ENCODE results near the gene KIRREL1.

KIRREL1 gene

GRCh38 chr1:158025576-158026230 is 32.3 kb downstream of the KIRREL1 start (continued):
- no peak for TF ChIP-seq TSHZ2 (CRISPR knock-in tag; IDR thresholded peaks at IDR 0.05)

DNA sequence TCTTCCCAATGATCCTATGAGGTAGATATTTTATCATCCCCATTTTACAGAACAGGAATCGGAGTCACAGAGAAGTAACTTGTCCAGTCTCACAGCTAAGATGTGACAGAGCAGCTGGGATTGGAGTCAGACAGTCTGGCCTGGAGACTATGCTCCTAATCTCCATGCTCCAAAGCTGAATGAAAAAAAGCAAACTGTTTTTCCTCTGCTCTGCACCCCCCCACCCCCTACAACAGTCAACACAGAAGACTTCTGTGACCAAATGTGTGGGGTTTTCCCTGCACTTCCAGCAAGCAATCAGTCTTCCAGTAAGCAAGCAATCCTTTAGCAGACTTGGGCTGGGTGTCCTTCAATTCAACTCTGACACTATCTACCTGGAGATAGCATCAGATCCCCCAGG is 33.2 kb downstream of the KIRREL1 start:
- ATAC-seq = no peak
- TF ChIP-seq GLIS3 (CRISPR knock-in tag; IDR thresholded peaks at IDR 0.05) (no peak), CSDC2 (CRISPR knock-in tag; IDR thresholded peaks at IDR 0.05) (no peak), ZNF70 (CRISPR knock-in tag; IDR thresholded peaks at IDR 0.05) (no peak), PPARA (CRISPR knock-in tag; IDR thresholded peaks at IDR 0.05; ENCODE audit: borderline replicate concordance) (no peak), TOX (CRISPR knock-in tag; IDR thresholded peaks at IDR 0.05; ENCODE audit: borderline replicate concordance) (no peak; the same call in 1 of the 2 replicates), RARB (CRISPR knock-in tag; IDR thresholded peaks at IDR 0.05) (no peak), ZFP3 (CRISPR knock-in tag; IDR thresholded peaks at IDR 0.05) (no peak), ARNTL (CRISPR knock-in tag; IDR thresholded peaks at IDR 0.05; ENCODE audit: borderline replicate concordance, low read depth) (no peak), SNAI2 (CRISPR knock-in tag; IDR thresholded peaks at IDR 0.05) (no peak)
- TF ChIP-seq, protein P1, sequence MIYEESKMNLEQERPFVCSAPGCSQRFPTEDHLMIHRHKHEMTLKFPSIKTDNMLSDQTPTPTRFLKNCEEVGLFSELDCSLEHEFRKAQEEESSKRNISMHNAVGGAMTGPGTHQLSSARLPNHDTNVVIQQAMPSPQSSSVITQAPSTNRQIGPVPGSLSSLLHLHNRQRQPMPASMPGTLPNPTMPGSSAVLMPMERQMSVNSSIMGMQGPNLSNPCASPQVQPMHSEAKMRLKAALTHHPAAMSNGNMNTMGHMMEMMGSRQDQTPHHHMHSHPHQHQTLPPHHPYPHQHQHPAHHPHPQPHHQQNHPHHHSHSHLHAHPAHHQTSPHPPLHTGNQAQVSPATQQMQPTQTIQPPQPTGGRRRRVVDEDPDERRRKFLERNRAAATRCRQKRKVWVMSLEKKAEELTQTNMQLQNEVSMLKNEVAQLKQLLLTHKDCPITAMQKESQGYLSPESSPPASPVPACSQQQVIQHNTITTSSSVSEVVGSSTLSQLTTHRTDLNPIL (CRISPR knock-in tag; IDR thresholded peaks at IDR 0.05; ENCODE audit: low read depth) = no peak

DNA sequence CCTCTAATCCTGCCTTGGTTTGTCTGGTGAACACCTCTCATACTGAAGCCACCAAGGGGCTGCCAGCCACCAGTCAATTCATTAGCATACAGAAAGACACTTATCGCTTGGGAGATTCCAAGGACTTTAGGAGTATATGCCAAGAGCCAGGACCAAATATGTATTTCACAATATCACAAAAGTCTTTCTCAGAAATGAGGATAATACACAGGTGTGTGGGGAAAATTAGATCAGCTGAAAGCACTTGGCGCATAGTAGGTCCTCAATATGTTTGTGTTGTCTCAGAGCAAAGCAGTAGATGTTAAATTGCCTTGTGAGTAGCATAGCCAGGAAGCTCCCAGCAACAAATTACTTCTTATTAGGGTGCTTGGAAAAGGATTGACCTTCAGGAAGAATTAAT is 34.1 kb downstream of the KIRREL1 start:
- no peak for ATAC-seq
- no peak for TF ChIP-seq GLIS3 (CRISPR knock-in tag; IDR thresholded peaks at IDR 0.05)
- TF ChIP-seq CSRNP3 (CRISPR knock-in tag; IDR thresholded peaks at IDR 0.05) = no peak
- no peak for TF ChIP-seq TOX (CRISPR knock-in tag; IDR thresholded peaks at IDR 0.05; ENCODE audit: borderline replicate concordance)
- TF ChIP-seq SNAI2 (CRISPR knock-in tag; IDR thresholded peaks at IDR 0.05) = no peak
- no peak for TF ChIP-seq PPARA (CRISPR knock-in tag; IDR thresholded peaks at IDR 0.05; ENCODE audit: borderline replicate concordance)
- TF ChIP-seq ZFP30 (CRISPR knock-in tag; IDR thresholded peaks at IDR 0.05) = no peak
- no peak for TF ChIP-seq TSHZ2 (CRISPR knock-in tag; IDR thresholded peaks at IDR 0.05)
- TF ChIP-seq ZNF565 (CRISPR knock-in tag; conservative IDR thresholded peaks at IDR 0.05; ENCODE audit: low read depth) = no peak
- TF ChIP-seq, protein P1 (CRISPR knock-in tag; IDR thresholded peaks at IDR 0.05; ENCODE audit: low read depth) = no peak
- no peak for TF ChIP-seq PATZ1 (CRISPR knock-in tag; IDR thresholded peaks at IDR 0.05; ENCODE audit: borderline replicate concordance)
- TF ChIP-seq BACH2 (CRISPR knock-in tag; IDR thresholded peaks at IDR 0.05; ENCODE audit: borderline replicate concordance) = no peak
- no peak for TF ChIP-seq ZFP3 (CRISPR knock-in tag; IDR thresholded peaks at IDR 0.05)
- TF ChIP-seq CSDC2 (CRISPR knock-in tag; IDR thresholded peaks at IDR 0.05) = no peak
- no peak for TF ChIP-seq RARB (CRISPR knock-in tag; IDR thresholded peaks at IDR 0.05)
- TF ChIP-seq OSR1 (CRISPR knock-in tag; IDR thresholded peaks at IDR 0.05) = no peak
